Measurements from ENCODE around the gene SPATA12. TPM values are rescaled to one million over a fixed set of nuclear protein-coding genes. Genes with fewer than 3 reads are reported as not detected.

Gene SPATA12
- total and polyA plus RNA-seq, 2 donors (not counting 3 experiments of a cell fraction or from before 2014, with no cell fraction given) = 0.18 TPM; not detected in 1

DNA sequence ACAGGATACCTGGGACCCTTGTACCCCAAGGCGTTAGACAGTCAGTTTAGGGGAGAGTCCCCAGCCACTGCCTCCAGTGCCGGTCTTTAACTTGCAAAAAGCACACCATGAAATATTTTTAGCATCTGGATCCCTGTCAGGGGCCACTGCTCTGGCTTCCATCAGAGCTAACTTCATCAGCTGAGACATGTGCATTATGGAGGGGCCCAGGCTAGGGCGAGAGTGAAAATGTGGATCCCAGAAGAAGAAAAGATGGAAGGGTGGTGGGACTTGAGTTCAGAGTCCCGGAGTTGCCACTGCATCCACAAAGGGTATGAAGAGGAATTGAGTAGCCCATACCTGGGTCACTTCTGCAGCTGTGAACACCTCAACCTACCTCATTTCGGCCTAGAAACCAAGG lies 23.5 kb upstream of the SPATA12 start:
- H3K36me3 ChIP-seq (ENCODE audit: control insufficient read depth in 2 of 2, extremely low read depth in 1 of 2, insufficient read depth in 2 of 2, low read length in 2 of 2) = no peaks in the 10 kb centered on the region
- ChIA-PET CTCF (no interaction called here), POLR2A (no interaction called here)
- TF ChIP-seq CTCF (IDR thresholded peaks at IDR 0.05; ENCODE audit: extremely low read depth in 1 of 2, insufficient read depth in 1 of 2, low read depth in 1 of 2, low read length in 2 of 2) = no peak
- TF ChIP-seq MYC (IDR thresholded peaks at IDR 0.05; ENCODE audit: low read depth, low read length) = no peak
- no peak for TF ChIP-seq POLR2A (IDR thresholded peaks at IDR 0.05; ENCODE audit: low read depth, low read length)
- no peak for TF ChIP-seq EZH2 (IDR thresholded peaks at IDR 0.05; ENCODE audit: borderline replicate concordance, low read depth, low read length, severe bottlenecking)
- TF ChIP-seq JUN (IDR thresholded peaks at IDR 0.05; ENCODE audit: borderline replicate concordance, insufficient read depth, insufficient read length, low read depth) = no peak
- TF ChIP-seq POLR2AphosphoS5 (IDR thresholded peaks at IDR 0.05; ENCODE audit: insufficient read depth, low read depth, low read length) = no peak
- TF ChIP-seq MAX (IDR thresholded peaks at IDR 0.05; ENCODE audit: insufficient read depth, insufficient read length) = no peak
- TF ChIP-seq FOS (IDR thresholded peaks at IDR 0.05; ENCODE audit: borderline replicate concordance, insufficient read depth, low read length) = no peak
- no peak for TF ChIP-seq GATA2 (IDR thresholded peaks at IDR 0.05; ENCODE audit: insufficient read depth, insufficient read length, low read depth, low read length)
- H3K9me1 ChIP-seq (replicated peaks; ENCODE audit: control insufficient read depth, extremely low read depth, insufficient read depth, low read length) = no peaks in the 10 kb centered on the region
- dilution Hi-C loops (cut with MboI; ENCODE audit: extremely low pct_ligation_motif_present, low sequenced_read_pairs) (no loop called here), intact Hi-C loops (cut with micrococcal nuclease) (no loop called here)
- H4K20me1 ChIP-seq (replicated peaks; ENCODE audit: control insufficient read depth, extremely low read depth, insufficient read depth, low read length) = no peaks in the 10 kb centered on the region
- H3K4me2 ChIP-seq (ENCODE audit: insufficient read depth, low read length) = no peak overlapping the region
- H3K9me3 ChIP-seq (replicated peaks; ENCODE audit: control insufficient read depth, insufficient read depth, low read length) = no peaks in the 10 kb centered on the region
- H3K9ac ChIP-seq (replicated peaks; ENCODE audit: extremely low read depth, insufficient read depth, low read length) = no peak overlapping the region
- DNase-seq (ENCODE audit: low read depth, low spot score) = no peak
- no TSS peak for BruUV-seq (replicated peaks)
- no peaks in the 10 kb centered on the region for H3K4me1 ChIP-seq (ENCODE audit: control insufficient read depth, extremely low read depth, insufficient read depth, low read length)
- no peaks in the 10 kb centered on the region for H3K79me2 ChIP-seq (ENCODE audit: control insufficient read depth, insufficient read depth, low read length)
- H3K4me3 ChIP-seq (replicated peaks in 1 of 3; ENCODE audit: insufficient read depth in 1 of 3, low read depth in 1 of 3, low read length in 3 of 3) = no peak overlapping the region
- peaks cover 0 to 7% of the 10 kb centered on the region in 2 experiments for H3K27me3 ChIP-seq (ENCODE audit: control insufficient read depth in 2 of 2, insufficient read depth in 2 of 2, low read length in 2 of 2)
- H2AFZ ChIP-seq (ENCODE audit: low read depth, low read length) = no peak overlapping the region
- no peak for FAIRE-seq
- H3K27ac ChIP-seq (ENCODE audit: insufficient read depth, low read depth, low read length) = no peak overlapping the region

Data from endothelial cell of umbilical vein (primary cell).